Cerebellar cortex (tissue), 1 donor: Measurements from ENCODE around the gene POLDIP3.
A peak's percentile ranks its signal among the peaks of the same experiment; 100 is the strongest.

Source experiments
- DNase-seq: peaks from one replicate; pipeline ENCODE4 v3.0.0-alpha.2; 2015; ENCODE audit warnings: low spot score

The POLDIP3 gene

DNA sequence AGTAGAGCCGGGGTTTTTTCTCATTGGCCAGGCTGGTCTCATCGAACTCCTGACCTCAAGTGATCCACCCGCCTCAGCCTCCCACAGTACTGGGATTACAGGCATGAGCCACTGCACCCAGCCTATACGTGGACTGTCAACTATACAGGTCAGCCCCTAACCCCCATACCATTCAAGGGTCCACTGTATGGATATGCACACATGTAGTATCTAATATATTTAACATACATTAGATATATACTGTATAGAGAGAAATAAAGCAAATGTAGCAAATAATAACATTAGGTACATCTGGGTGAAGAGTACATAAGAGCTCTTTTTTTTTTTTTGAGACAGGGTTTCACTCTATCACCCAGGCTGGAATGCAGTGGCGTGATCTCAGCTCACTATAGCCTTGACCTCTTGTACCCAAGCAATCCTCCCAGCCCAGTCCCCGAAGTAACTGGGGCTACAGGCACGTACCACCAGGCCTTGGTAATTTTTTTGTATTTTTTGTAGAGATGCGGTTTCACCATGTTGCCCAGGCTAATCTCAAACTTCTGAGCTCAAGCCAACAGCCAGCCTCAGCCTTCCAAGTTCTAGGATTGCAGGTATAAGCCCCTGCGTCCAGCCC, 27.2 kb upstream of the POLDIP3 start:
- DNase-seq = no peak

DNA sequence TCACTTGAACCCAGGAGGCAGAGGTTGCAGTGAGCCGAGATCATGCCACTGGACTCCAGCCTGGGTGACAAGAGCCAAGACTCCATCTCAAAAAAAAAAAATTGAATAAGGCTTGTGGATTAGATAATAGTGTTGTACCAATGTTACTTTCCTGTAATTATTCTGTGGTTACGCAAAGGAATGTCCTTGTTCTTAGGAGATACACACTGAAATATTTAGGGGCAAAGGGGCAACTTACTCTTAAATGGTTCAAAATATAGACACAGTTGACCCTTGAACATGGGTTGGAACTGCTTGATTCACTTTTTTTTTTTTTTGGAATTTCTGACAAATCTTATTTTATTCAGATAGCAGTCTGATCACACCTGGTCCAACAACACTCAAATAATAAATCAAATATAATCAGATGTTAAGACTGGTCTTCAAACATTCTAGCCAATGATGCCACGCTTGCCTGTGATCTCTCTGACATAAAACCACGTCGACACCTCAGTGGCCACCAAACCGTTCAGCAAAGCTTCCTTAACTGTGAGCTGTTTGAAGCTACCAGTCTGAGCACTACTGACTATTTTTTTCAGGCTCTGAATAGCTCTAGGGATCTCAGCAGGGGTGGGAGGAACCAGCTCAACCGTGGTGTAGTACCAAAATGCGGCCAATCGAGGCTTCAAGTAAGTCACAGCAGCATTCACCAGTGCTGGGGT, 25.0 kb upstream of the POLDIP3 start:
- DNase-seq = no peak

DNA sequence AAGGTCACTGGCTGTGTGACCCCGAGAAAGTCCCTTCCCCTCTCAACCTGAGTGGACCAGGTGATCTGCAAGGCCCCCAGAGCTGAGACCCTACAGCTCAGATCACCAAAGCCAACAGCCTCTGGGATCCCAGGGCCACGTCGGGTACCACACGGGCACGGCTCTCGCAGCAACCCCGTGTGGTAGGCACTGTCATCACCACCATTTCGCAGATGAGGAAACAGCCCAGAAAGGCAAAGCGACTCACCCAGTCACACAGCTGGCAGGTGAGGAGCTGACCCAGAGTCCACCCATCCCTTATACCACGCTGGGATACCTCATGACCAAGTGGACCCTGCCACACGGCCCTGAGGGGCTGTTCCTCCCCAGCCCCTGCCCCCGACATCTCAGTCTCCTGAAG, 22.9 kb upstream of the POLDIP3 start:
- no peak for DNase-seq

DNA sequence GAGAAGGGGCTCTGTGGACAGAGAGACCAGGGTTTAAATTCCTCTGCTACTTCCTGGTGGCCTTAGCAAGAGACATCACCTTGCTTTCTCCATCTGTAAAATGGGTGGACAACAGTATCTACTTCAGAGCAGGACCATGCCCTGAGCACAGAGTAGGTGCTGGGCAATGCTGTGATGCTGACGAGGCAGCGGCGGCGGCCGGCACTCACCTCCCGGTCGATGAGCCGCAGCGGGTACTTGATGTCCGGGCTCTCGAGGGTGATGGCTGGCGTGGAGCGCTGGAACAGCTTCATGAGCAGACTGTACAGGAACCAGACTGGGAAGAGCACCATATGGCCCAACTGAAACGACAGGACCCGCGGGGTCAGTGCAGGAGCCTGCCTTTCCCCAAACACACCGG, 21.8 kb upstream of the POLDIP3 start:
- DNase-seq = no peak

DNA sequence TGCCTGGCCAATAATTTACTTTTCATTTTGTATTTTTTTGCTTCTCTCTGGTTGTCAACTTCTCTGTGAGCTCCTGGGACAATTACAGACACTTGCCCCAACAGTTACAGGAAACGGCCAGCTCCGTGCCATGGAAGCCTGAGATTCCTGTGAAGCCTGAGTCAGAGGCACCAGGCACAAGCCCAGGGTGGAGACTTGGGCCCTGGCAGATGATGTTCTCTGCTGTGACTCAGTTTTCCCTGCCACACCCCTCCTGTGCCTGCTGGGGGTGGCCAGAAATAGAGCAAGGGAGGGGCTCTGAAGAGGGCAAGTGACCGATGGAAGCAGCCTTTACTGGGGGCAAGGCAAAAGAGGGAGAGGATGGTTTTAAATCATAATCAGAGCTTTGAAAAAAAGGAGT, 20.8 kb upstream of the POLDIP3 start:
- no peak for DNase-seq

DNA sequence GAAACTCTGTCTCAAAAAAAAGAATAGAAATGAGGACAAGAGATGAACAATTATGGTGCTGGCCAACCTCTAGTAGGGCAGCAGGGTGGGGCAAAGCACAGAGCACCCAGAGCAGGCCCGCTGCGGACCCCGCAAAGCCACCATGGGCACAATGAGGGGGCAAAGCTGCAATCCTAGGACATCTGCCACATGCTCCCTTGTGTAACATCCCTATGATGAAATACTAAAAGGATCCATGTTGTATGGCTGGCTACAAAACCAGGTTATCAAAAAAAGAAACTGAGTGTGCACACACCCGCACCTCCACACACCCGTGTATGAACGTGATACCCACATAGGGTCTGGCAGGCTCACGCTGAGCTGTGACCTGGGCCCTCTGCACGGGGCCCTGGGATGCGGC, 18.3 kb upstream of the POLDIP3 start:
- DNase-seq = no peak

DNA sequence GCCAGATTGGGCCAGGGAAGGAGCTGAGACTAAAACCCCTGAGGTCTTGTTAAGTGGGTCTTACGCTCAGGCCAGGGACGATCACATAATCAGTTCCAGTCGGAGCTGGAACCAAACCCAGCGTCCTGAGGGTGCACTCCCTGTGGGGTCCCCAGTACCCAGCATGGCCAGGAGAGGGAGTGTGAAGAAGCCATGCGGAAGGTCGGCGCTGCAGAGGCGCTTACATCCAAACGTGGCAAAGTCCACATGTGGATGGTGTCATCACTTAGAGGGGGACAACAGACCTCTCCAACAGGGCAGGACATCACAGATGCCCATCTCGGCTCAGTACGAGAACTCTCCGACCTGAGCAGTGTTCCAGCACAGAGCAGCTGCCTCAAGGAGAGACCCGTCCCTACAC, 17.4 kb upstream of the POLDIP3 start:
- no peak for DNase-seq

DNA sequence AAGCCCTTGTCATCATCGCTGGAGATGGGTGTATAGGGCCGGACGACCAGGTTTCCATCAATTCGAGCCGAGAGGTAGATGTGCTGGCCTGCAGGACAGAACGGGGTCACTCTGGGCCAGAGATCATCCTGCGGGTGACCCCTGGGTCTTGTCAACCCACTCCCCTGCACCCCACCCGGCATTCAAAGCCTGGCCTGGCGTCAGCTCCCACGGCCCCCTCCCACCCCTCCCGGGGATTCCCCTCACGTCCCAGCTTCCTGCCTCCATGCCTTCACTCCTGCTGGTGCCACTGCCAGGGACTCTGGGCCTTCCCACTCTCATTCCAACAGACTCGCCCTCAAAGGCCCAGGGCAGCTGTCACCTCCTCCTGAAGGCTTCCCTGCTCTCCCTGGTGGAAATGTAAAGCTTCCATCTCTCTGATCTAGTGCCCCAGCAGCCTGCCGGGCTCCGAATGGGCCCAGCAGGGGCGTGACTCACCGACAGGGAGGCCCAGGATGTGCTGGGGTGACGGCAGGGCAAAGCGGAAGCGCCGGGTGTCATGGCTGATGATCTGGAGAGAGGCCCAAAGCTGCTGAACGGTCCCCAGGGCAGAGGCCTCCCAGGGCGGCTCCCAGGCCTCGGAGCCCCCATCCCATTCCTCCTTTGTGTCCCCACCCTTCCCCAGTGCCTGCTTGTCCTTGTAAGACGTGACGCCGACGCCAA, 16.4 kb upstream of the POLDIP3 start:
- no peak for DNase-seq

DNA sequence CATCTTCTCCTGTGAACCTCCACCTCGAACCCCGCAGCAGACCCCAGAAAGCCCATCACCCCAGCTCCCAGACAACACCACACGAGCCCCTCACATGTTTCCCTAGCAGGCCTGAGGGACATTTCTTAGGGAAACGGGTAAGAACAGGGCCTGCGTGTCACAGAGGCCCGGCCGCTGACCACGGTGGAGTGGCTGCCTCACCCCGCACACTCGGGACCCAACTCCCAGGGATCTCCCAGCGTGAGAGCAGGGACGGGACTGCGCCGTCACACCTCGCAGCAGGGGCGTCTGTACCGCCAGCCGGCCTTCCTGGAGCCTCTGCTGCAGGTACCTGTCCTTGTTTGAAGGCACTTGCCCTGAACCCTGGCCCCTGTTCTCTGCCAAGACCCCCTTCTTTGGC, 15.5 kb upstream of the POLDIP3 start:
- no peak for DNase-seq

DNA sequence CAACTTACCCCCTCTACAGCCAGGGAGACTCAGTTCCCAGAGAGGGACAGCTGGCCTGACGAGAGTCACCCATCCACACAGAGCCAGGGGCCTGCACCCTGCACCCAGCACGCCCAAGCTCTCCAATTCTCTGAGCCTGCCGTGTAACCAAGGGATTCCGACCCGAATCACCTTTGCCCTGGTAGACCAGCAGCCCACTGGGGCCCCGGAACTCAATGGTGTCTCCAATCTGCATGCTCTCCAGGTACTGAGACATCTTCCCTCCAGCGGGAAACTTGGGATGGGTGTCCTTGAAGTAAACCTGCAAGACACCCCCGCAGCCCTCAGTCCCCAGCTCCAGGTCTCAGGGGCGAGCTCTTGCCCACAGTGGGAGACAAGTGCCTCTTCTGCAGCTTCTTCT, 13.3 kb upstream of the POLDIP3 start:
- no peak for DNase-seq

DNA sequence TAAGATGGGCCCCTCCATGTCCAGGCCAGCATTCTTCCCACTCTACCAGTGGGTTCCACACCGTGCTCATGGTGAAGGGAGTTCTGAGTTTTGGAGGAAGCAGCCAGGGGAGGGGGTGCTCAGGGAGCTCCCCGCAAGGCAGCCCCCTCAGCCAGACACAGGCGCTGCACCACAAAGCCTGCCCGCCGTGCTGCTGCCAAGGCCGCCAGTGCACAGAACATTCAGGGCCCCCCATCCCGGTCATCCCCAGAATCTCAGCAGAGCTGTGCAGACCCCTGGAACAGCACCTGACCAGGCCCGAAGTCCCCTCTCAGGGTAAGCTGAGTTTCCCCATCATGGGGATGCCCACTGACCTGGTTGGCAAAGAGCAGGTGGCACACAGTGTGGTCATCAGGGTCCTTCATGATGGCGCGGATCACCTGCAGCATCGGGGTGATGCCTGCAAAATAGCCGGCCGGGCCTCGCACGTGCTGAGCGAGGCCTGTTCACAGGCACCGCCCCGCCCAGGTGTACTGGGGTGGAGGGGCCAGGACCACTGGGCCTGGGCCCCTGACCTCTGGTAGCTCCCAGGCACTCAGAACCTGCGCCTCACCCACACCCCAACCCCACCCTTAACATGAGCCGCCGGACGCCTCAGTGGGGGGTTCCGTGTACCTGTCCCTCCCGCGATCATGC, 12.4 kb upstream of the POLDIP3 start:
- DNase-seq = no peak

DNA sequence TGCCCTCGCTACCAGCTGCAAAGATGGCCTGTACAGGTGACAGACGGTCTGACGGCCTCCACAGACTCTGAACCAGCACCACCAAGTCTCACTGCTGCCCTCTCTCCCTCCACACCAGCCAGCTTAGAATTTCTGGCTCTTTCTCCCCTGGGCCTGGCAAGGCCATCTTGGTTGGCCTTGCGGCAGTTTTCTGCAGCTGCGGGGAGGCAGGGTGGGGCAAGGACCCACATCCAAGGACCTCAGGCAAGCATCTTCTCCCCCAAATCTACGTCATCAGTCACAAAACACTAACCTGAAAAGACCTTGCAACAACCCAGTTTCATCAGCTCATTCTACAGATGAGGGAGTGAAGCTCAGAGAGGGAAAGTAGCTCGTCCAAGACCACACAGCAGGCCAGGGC, 11.7 kb upstream of the POLDIP3 start:
- no peak for DNase-seq

DNA sequence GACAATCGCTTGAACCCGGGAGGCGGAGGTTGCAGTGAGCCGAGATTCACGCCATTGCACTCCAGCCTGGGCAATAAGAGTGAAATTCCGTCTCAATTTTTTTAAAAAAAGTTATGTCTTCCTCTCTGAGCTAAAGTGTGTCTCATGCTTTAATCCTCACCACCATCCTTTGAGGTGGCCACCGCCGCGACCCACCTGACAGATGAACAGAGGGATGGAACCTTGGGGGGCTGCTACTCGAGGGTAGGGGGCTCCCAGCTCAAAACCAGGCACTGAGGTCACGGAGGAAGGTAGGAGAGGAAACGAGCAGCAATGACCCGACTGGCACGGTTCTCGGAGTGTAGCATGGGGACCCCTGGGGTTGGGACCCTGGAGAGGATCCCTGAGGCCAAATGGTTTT, 10.7 kb upstream of the POLDIP3 start:
- DNase-seq = no peak

DNA sequence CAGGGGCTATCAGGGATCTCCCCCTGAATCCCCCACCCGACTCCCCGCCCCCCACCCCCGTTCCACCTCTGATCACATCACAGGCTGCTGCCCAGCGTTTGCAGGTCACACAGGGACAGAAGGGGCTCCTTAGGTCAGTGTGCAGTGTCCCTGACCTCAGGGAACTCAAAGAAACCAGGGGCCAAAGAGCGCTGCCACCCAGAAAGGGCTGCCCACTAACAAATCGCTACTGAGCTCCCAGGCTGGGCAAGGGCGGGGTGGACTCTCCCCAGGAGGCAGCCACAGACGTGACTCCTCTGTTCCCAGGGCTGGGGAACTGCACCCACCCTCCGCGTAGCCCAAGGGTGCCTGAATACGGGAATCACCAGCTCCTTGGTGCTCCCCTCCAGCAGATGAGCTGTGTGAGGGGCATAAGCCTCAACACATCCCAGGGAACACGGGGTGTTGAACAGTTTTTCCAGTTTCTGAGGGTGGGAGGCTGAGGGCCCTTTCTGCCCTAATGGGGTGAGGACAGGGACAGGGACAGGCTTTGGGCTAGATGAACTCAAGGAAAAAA, 9.9 kb upstream of the POLDIP3 start:
- DNase-seq = no peak

DNA sequence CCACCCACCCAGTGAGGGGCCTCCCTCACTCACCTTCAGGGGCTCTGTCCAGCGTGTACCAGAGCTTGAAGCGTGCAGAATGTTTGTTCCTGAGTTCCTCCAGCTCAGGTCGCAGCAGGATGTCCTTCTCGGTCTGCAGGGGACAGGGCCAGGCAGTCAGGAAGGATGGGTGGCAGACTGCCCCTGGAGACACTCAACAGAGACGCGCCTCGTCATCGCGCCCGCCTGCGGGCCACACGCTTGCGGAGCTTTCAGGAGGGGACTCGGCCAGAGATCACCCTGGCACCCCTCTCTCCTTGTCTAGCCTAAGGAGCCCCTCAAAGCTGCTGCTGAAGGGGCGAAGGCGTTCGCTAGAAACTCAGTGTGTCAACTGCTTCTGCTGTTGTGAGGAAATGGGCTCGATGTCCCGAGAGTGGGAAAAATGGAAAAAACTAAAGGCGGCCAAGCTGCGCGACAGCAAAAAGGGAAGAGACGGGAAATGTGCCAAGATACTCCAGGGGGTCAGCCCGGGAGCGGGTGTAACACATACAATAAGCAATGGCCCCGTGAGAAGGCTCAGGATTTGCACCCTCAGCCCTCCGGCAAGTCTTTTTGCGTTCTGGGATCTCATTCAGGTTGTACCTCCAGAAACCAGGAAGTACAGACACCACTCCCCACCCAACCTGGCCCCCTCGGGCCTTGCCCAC, 9.2 kb upstream of the POLDIP3 start:
- DNase-seq = peak; percentile 18

DNA sequence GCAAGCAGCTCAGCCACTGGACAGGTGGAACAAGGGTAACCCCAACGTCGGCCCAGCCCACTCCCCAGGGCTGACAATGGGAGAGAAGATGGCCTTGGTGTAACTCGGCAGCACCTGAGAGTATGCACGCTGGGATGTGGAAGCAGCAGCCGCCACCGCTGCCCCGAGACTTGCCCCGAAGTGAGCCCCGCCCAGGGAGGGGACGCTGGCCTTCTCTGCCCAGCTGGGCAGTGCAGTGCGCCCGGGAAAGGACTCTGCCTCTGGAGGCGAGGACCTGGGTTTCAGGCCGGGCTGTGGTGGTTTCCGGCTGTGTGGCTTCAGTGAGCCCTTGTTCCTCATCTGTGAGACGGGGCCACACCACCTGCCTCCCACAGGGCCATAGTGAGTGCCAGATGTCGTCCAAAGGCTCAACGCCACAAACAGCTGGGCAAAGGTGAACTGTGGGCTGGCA, 8.6 kb upstream of the POLDIP3 start:
- DNase-seq = no peak

DNA sequence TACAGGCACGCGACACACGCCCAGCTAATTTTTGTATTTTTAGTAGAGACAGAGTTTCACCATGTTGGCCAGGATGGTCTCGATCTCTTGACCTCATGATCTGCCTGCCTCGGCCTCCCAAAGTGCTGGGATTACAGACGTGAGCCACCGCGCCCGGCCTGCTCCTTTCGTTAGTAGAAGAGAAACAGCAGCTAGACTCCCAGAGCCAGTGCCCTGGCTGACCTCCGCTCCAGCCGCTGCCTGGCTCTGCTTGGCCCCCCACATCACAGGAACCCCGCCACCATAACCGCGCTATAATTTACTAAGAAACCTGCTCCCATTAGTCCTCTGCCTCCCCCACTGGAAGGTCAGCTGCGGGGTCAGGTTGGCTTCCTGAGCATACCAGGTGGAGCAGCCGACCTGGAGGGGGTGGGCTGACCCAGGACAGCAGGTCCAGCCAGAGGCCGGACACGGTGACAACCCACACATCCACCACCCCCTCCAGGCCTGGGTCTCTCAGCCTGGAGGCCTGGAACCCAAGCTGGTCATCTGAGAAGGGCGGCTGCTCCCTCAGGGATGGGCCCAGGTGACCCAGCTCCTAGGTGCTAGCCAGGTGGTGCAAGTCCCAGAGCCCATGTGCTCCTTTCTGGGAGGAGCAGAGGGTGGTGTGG, 7.5 kb upstream of the POLDIP3 start:
- no peak for DNase-seq

DNA sequence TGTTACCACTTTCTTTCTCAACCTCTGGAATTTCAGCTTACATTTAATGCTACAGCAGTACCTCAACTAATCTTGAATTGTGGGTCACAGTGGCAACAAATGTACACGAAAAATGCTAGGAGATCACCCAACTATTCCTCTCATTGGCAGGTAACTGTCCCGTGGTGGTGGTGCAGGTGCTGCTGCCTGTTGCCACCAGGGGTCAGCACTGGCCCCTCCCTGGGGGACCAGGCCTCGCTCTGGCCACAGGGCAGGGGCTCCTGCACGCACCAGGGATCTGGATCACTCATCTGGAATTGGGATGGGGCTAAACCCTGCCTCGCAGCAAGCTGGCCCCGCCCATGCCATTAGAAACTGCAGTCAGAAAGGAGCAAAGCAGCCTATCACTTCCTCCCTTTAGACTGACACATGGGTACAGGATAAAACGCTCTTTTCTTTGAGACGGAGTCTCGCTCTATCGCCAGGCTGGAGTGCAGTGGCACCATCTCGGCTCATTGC, 6.9 kb upstream of the POLDIP3 start:
- peak; percentile 55 for DNase-seq

DNA sequence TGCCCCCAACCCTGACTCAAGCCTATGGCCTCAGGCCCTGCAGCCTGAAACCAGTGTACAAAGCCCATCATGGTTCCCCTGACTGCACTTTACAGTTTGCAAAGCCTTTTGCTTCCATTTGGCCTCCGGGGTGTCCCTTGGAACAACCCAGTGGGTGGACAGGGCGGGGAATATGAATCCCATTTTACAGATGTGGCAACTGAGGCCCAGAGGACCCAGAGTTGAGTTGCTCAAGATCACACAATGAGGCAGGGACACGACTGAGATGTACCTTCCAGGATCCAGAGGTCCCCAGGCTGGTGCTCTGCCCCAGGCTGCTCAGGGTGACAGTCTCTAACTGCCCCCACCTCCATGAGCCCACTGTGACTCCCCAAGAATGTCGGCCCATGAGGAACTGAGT, 5.4 kb upstream of the POLDIP3 start:
- DNase-seq = no peak

DNA sequence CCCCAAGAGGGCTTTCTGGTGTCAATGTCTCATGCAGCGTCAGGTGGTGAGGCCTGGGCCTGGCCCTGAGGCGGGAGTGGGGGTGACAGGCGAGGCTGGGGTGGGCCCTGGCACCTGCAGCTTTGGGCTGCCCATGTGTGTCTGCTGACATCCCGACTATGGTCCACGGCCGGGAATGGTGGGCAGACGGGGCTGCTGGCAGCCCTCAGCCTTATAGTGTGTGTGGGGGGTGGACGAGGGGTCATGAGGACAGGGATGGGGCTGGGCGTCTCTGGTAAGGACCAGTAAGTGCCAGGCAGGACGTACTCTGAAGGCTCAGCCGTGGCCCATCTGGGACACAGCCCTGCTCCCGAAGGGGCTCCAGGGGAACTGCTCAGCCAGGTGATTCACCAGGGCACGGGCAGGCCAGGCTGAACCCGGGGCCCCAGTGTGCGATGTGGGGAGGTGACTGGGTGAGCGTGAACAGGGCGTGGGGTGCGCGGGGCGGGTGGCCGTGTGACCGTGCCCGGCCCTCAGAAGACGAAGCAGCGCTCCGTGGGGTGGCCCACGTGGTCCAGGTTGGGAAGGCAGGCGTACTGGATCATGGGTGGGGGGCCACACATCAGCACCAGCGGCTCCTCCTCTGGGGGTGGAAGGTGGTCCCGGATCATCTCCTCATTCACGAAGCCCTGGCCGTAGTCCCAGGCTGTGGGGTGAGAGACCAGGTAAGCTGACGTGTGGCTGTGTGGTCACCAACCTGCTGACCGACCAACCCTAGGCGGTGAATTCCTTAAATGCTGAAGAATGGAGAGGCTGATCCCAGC, 4.8 kb upstream of the POLDIP3 start:
- no peak for DNase-seq
